Endothelial cell of umbilical vein (primary cell): ENCODE measurements around the gene NPFFR1. TPM values are rescaled to one million over a fixed set of nuclear protein-coding genes. Genes with fewer than 3 reads are reported as not detected.

Experiments
- BruUV-seq: library from RNA; stranded (reverse); fragments of 400-500 nt; replicated peaks from 2 replicates; lab custom pipeline; 2021; lab: Mats Ljungman, UMichigan
- CTCF ChIA-PET: fragments of 300-600, 350-600 bp; sonication (Branson Sonifier 250); formaldehyde crosslinking; loops from one replicate; lab custom pipeline; 2021; ENCODE audit warnings: antibody characterized with exemption, inconsistent platforms; lab: Charles Lee
- POLR2A ChIA-PET: fragments of 300-600, 350-600 bp; sonication (Branson Sonifier 250); formaldehyde crosslinking; loops from one replicate; lab custom pipeline; 2021; ENCODE audit warnings: antibody characterized with exemption, inconsistent platforms; lab: Charles Lee
- DNase-seq: peaks from one replicate; pipeline ENCODE4 v3.0.0-alpha.2; 2011; ENCODE audit warnings: low read depth, low spot score
- FAIRE-seq: peaks from 2 replicates; lab custom pipeline; 2011; peaks lifted over from hg19 to GRCh38; lab: Jason Lieb, UNC
- H2AFZ ChIP-seq: 2 replicates; pipeline ENCODE4 v1.6.0; 2012; ENCODE audit warnings: low read depth, low read length, control low read depth, inconsistent platforms
- H3K27ac ChIP-seq: 2 replicates; pipeline ENCODE4 v1.5.1; 2011; ENCODE audit warnings: low read depth, mild to moderate bottlenecking, control low read depth, low read length, moderate library complexity; ENCODE audit not compliant: insufficient read depth
- H3K27me3 ChIP-seq, 2 experiments: 2 replicates each; pipeline versions ENCODE4 v1.6.0 to v1.6.1; 2011; ENCODE audit warnings: low read length in 2 of 2, mixed read lengths in 1 of 2; ENCODE audit not compliant: control insufficient read depth in 2 of 2, insufficient read depth in 2 of 2
- H3K36me3 ChIP-seq, 2 experiments: 2 replicates in 1 of 2; 3 replicates in 1 of 2; pipeline ENCODE4 v1.5.1; 2011; ENCODE audit warnings: low read length in 2 of 2, mild to moderate bottlenecking in 1 of 2, moderate library complexity in 1 of 2; ENCODE audit not compliant: control insufficient read depth in 2 of 2, insufficient read depth in 2 of 2; ENCODE audit errors: extremely low read depth in 1 of 2
- H3K4me1 ChIP-seq: 3 replicates; pipeline ENCODE4 v1.5.1; 2011; ENCODE audit warnings: mild to moderate bottlenecking, low read length; ENCODE audit not compliant: control insufficient read depth, insufficient read depth; ENCODE audit errors: extremely low read depth
- H3K4me2 ChIP-seq: 2 replicates; pipeline ENCODE4 v1.6.1; 2011; ENCODE audit warnings: low read length, control low read depth, mixed read lengths; ENCODE audit not compliant: insufficient read depth
- H3K4me3 ChIP-seq, 3 experiments: fragments of 200-600 bp in 1 of 3; sonication (generic), shearing (Covaris generic) in 1 of 3; replicated peaks in 1 of 3; 2 replicates each; pipeline ENCODE4 v1.5.1; 2011 to 2016; ENCODE audit warnings: control low read depth in 3 of 3, low read length in 3 of 3, mild to moderate bottlenecking in 2 of 3, inconsistent platforms in 1 of 3, low read depth in 1 of 3, moderate library complexity in 1 of 3; ENCODE audit not compliant: insufficient read depth in 1 of 3
- H3K79me2 ChIP-seq: 2 replicates; pipeline ENCODE4 v1.6.0; 2012; ENCODE audit warnings: low read length, inconsistent platforms; ENCODE audit not compliant: control insufficient read depth, insufficient read depth
- H3K9ac ChIP-seq: replicated peaks from 2 replicates; pipeline ENCODE3; 2011; ENCODE audit warnings: low read length, control low read depth; ENCODE audit not compliant: insufficient read depth; ENCODE audit errors: extremely low read depth
- H3K9me1 ChIP-seq: replicated peaks from 3 replicates; pipeline ENCODE4 v1.6.0; 2011; ENCODE audit warnings: mild to moderate bottlenecking, low read length; ENCODE audit not compliant: control insufficient read depth, insufficient read depth; ENCODE audit errors: extremely low read depth
- H3K9me3 ChIP-seq: replicated peaks from 2 replicates; pipeline ENCODE4 v1.5.1; 2012; ENCODE audit warnings: low read length, inconsistent platforms; ENCODE audit not compliant: control insufficient read depth, insufficient read depth
- H4K20me1 ChIP-seq: replicated peaks from 2 replicates; pipeline ENCODE3; 2011; ENCODE audit warnings: mild to moderate bottlenecking, low read length; ENCODE audit not compliant: control insufficient read depth, insufficient read depth; ENCODE audit errors: extremely low read depth
- FOS ChIP-seq: IDR thresholded peaks from 2 replicates; pipeline ENCODE4 v1.6.1; 2011; ENCODE audit warnings: mild to moderate bottlenecking, low read length, moderate library complexity, borderline replicate concordance; ENCODE audit not compliant: insufficient read depth
- GATA2 ChIP-seq: IDR thresholded peaks from 2 replicates; pipeline ENCODE4 v1.7.0; 2011; ENCODE audit warnings: low read depth, mild to moderate bottlenecking, moderate library complexity, mixed read lengths, low read length; ENCODE audit not compliant: insufficient read length, insufficient read depth
- JUN ChIP-seq: IDR thresholded peaks from 2 replicates; pipeline ENCODE4 v1.6.1; 2011; ENCODE audit warnings: borderline replicate concordance, low read depth; ENCODE audit not compliant: insufficient read length, insufficient read depth
- MYC ChIP-seq: IDR thresholded peaks from one replicate; pipeline ENCODE4 v1.6.1; 2011; ENCODE audit warnings: mild to moderate bottlenecking, low read depth, low read length
- POLR2A ChIP-seq: IDR thresholded peaks from 2 replicates; pipeline ENCODE4 v1.6.1; 2012; ENCODE audit warnings: low read depth, mild to moderate bottlenecking, control low read depth, low read length
- POLR2AphosphoS5 ChIP-seq: IDR thresholded peaks from 2 replicates; pipeline ENCODE4 v1.6.1; 2012; ENCODE audit warnings: low read depth, mild to moderate bottlenecking, control low read depth, low read length, moderate library complexity; ENCODE audit not compliant: insufficient read depth
- dilution Hi-C: fragments of 300-500 bp; cut with MboI; formaldehyde crosslinking; loops from one replicate; pipeline ENCODE4 v1.15.0; 2019; ENCODE audit warnings: low sequenced_read_pairs; ENCODE audit not compliant: extremely low pct_ligation_motif_present
- intact Hi-C: fragments of 100-400 bp; cut with micrococcal nuclease; formaldehyde crosslinking; loops from one replicate; pipeline ENCODE4 v1.10.0; 2022
- polyA plus RNA-seq, 4 experiments: library from polyadenylated mRNA; depleted of rRNA in 3 of 4; stranded (reverse) in 3 of 4; unstranded in 1 of 4; fragments of >200 nt; gene quantifications; 2 replicates each; pipeline versions ENCODE4 v1.2.1 to v1.2.3, GENCODE V29; 2011 to 2012; ENCODE audit warnings: missing spikeins in 1 of 4
- total RNA-seq: library from RNA; stranded (reverse); gene quantifications from 2 replicates; pipeline ENCODE4 v1.2.3, GENCODE V29; 2021

NPFFR1 gene
- total and polyA plus RNA-seq, 2 donors (not counting 3 experiments of a cell fraction or from before 2014, with no cell fraction given) = not detected

- Histone ChIP-seq H3K4me1 (peaks cover 3% of the 10 kb centered on the region), H3K27ac (no peak overlapping the region), H3K27me3 (peaks cover 41 to 66% of the 10 kb centered on the region in 2 experiments), H3K4me3 (no peak overlapping the region), H4K20me1 (no peaks in the 10 kb centered on the region), H2AFZ (no peak overlapping the region), H3K36me3 (no peaks in the 10 kb centered on the region), H3K9ac (no peak overlapping the region), H3K9me1 (no peaks in the 10 kb centered on the region), H3K4me2 (no peak overlapping the region), H3K9me3 (no peaks in the 10 kb centered on the region), H3K79me2 (no peaks in the 10 kb centered on the region)
- BruUV-seq = no TSS peak
- FAIRE-seq (no peak), DNase-seq (no peak)
- no peak for TF ChIP-seq POLR2A
- no peak for TF ChIP-seq FOS
- TF ChIP-seq MYC = no peak
- TF ChIP-seq JUN = no peak
- no peak for TF ChIP-seq GATA2
- TF ChIP-seq POLR2AphosphoS5 = no peak
- ChIA-PET CTCF (interaction anchor here (0.8 to 3.5 kb wide), 3 partner anchors 10 to 19 kb away, joined by 4 to 18 read pairs (median 4); no protein-coding TSS in a partner anchor), POLR2A (no interaction called here)
- dilution Hi-C loops (no loop called here), intact Hi-C loops (no loop called here)
Observed at GRCh38 chr10:70253878-70254765, 29.7 kb downstream of the NPFFR1 start.
